NCI-H1105 treated with DMSO at 0.1 percent for 48 hours (cell line): ENCODE data around the gene SYT1.

Experiments
- DNase-seq: peaks from one replicate; lab custom pipeline; 2025; lab: John Stamatoyannopoulos, UW

The SYT1 gene

GRCh38 chr12:79217306-79217705 lies 352.7 kb downstream of the SYT1 start:
- DNase-seq = no peak

GRCh38 chr12:79223210-79223609 lies 358.6 kb downstream of the SYT1 start:
- no peak for DNase-seq

- no peak for DNase-seq
Measured at GRCh38 chr12:79223761-79224160, 359.2 kb downstream of the SYT1 start.

- no peak for DNase-seq
Measured at GRCh38 chr12:79227091-79227490, 362.5 kb downstream of the SYT1 start.

GRCh38 chr12:79227646-79228045 lies 363.1 kb downstream of the SYT1 start:
- DNase-seq = no peak

GRCh38 chr12:79233341-79233781 lies 368.8 kb downstream of the SYT1 start:
- DNase-seq = peak; percentile 98

- no peak for DNase-seq
Measured at GRCh38 chr12:79236920-79237319, 372.3 kb downstream of the SYT1 start.

- DNase-seq = no peak
Measured at GRCh38 chr12:79238246-79238645, 373.7 kb downstream of the SYT1 start.

GRCh38 chr12:79247494-79247893 lies 382.9 kb downstream of the SYT1 start:
- no peak for DNase-seq

- DNase-seq = no peak
Measured at GRCh38 chr12:79250186-79250585, 385.6 kb downstream of the SYT1 start.

- no peak for DNase-seq
Measured at GRCh38 chr12:79250960-79251755, 386.6 kb downstream of the SYT1 start.

- no peak for DNase-seq
Measured at GRCh38 chr12:79252358-79253075, 387.9 kb downstream of the SYT1 start.

GRCh38 chr12:79255288-79255687 lies 390.7 kb downstream of the SYT1 start:
- no peak for DNase-seq

- no peak for DNase-seq
Measured at GRCh38 chr12:79260923-79261322, 396.3 kb downstream of the SYT1 start.

- DNase-seq = no peak
Measured at GRCh38 chr12:79262938-79263337, 398.4 kb downstream of the SYT1 start.

- DNase-seq = no peak
Measured at GRCh38 chr12:79266343-79267144, 402.0 kb downstream of the SYT1 start.

GRCh38 chr12:79267580-79267979 lies 403.0 kb downstream of the SYT1 start:
- DNase-seq = no peak

GRCh38 chr12:79274501-79275064 lies 410.0 kb downstream of the SYT1 start:
- DNase-seq = no peak

- no peak for DNase-seq
Measured at GRCh38 chr12:79275631-79276030, 411.1 kb downstream of the SYT1 start.

- DNase-seq = no peak
Measured at GRCh38 chr12:79283364-79283763, 418.8 kb downstream of the SYT1 start.

- no peak for DNase-seq
Measured at GRCh38 chr12:79288911-79289310, 424.3 kb downstream of the SYT1 start.

- DNase-seq = no peak
Measured at GRCh38 chr12:79291711-79292110, 427.1 kb downstream of the SYT1 start.
